GM12874 (cell line): Measurements from ENCODE around the gene POLE.

Source experiments
- TF ChIP-seq, protein P1 (sequence below): IDR thresholded peaks from 2 replicates; pipeline ENCODE4 v1.5.1; 2011; ENCODE audit warnings: low read depth, mild to moderate bottlenecking, control low read depth, low read length, moderate library complexity; ENCODE audit not compliant: insufficient read depth

POLE gene, protein sequence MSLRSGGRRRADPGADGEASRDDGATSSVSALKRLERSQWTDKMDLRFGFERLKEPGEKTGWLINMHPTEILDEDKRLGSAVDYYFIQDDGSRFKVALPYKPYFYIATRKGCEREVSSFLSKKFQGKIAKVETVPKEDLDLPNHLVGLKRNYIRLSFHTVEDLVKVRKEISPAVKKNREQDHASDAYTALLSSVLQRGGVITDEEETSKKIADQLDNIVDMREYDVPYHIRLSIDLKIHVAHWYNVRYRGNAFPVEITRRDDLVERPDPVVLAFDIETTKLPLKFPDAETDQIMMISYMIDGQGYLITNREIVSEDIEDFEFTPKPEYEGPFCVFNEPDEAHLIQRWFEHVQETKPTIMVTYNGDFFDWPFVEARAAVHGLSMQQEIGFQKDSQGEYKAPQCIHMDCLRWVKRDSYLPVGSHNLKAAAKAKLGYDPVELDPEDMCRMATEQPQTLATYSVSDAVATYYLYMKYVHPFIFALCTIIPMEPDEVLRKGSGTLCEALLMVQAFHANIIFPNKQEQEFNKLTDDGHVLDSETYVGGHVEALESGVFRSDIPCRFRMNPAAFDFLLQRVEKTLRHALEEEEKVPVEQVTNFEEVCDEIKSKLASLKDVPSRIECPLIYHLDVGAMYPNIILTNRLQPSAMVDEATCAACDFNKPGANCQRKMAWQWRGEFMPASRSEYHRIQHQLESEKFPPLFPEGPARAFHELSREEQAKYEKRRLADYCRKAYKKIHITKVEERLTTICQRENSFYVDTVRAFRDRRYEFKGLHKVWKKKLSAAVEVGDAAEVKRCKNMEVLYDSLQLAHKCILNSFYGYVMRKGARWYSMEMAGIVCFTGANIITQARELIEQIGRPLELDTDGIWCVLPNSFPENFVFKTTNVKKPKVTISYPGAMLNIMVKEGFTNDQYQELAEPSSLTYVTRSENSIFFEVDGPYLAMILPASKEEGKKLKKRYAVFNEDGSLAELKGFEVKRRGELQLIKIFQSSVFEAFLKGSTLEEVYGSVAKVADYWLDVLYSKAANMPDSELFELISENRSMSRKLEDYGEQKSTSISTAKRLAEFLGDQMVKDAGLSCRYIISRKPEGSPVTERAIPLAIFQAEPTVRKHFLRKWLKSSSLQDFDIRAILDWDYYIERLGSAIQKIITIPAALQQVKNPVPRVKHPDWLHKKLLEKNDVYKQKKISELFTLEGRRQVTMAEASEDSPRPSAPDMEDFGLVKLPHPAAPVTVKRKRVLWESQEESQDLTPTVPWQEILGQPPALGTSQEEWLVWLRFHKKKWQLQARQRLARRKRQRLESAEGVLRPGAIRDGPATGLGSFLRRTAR (N-terminal part only)

DNA sequence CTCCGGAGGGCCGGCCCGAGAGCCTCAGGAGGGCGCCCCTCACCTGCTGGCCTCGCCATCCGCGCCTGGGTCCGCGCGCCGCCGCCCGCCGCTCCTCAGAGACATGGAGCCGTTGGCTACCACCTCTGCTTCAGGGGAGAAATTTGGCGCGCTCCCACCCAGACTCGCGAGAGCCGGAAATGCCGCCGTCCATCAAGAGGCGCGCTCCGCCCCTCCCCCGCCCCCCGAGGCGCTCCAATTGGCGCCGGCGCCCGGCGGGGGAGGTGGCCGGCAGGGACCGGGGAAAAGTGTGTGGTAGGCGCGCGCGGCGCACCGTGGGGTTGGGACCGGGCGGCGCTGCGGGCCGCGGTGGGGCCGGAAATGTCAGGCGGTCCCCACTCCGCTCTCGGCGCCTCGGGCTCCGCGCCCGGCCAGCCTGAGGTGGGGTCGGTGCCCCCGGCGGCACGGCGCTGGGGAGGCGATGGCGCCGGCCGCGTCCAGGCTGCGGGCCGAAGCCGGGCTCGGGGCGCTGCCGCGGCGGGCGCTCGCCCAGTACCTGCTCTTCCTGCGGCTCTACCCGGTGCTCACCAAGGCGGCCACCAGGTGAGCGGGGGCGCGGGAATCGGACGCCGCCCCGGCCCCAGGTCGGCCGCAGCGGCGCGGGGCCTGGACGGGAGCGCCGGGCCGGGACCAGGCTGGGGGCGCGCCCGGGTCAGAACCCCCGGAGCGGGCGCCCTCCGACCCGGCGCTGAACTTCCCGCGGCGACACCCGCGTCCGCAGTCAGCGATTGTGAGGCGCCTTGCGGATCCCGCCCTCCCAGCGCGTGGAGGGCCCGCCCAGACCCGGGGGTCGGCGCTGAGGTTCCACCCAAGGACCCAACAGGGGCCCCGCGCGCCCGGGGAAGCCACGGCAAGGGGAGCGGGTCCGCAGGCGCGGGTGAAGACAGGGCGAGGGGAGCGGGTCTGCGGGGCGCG is at the start of gene POLE, which contains the start of gene PXMP2:
Gene POLE (minus strand): TSS at position 132 of the 954 bp plus-strand sequence. CDS start 27 bp downstream, at position 105.
Gene PXMP2 (plus strand): TSS at position 377 of the 954 bp plus-strand sequence. CDS start 84 bp downstream, at position 461.
- TF ChIP-seq, protein P1, sequence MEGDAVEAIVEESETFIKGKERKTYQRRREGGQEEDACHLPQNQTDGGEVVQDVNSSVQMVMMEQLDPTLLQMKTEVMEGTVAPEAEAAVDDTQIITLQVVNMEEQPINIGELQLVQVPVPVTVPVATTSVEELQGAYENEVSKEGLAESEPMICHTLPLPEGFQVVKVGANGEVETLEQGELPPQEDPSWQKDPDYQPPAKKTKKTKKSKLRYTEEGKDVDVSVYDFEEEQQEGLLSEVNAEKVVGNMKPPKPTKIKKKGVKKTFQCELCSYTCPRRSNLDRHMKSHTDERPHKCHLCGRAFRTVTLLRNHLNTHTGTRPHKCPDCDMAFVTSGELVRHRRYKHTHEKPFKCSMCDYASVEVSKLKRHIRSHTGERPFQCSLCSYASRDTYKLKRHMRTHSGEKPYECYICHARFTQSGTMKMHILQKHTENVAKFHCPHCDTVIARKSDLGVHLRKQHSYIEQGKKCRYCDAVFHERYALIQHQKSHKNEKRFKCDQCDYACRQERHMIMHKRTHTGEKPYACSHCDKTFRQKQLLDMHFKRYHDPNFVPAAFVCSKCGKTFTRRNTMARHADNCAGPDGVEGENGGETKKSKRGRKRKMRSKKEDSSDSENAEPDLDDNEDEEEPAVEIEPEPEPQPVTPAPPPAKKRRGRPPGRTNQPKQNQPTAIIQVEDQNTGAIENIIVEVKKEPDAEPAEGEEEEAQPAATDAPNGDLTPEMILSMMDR = no peak; the same call in 1 of the 2 replicates

DNA sequence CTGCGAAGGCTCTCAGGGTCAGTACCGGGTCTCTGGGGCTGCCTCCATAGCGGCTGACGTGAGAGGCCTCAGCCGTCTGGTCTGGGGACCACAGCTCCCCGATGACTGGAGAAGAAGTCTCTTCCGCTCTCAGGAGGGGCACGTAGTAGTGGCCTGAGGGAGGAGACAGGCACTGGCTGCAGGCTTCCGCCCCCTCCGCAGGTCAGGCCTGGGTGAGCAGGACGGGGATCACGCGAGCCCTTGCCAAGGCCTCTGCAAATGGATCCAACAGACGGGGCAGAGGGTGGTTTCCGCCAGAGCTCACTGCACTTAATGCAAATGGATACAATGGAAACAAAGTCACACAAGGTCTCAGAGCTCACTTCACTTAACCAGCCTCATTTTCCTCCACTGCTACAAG is 49.8 kb upstream of the POLE start:
- TF ChIP-seq, protein P1 = no peak

DNA sequence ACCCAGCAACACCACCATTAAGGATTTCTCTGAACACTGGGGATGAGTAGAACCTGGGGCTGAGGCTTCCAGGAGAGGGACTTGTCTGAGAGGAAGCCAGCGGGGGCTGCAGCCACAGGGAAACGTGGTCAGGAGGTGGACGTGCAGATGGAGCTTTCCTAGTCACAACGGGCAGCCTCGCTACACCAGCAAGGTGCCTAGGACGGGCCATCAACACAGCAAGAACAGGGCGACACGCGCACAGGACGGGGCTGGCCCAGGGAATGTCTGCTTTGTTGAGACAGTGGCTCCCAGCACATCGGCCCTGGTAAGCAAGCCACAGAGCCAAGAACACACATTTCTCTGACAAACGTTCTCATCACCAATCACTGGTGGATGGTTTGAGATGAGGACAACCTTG is 49.2 kb upstream of the POLE start:
- TF ChIP-seq, protein P1 = no peak

DNA sequence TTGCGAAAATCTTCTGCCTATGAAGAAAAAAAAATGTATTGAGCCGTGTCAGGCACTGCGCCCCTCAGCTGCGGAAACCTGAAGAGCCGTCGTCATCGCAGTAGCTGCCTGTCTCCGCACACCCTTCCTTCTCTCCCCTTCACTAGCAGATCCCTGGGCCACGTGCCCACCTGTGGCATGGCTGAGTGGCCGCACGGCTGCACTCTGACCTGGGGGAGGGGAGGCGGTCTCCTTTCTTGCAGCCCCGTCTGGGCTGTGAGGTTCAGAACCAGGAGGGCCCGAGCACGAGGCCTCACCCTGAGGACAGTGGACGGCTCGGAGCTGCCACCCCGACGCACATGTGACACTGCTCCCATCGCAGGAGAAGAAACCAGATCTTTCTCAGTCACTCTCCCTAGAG is 48.4 kb upstream of the POLE start:
- TF ChIP-seq, protein P1 = no peak

DNA sequence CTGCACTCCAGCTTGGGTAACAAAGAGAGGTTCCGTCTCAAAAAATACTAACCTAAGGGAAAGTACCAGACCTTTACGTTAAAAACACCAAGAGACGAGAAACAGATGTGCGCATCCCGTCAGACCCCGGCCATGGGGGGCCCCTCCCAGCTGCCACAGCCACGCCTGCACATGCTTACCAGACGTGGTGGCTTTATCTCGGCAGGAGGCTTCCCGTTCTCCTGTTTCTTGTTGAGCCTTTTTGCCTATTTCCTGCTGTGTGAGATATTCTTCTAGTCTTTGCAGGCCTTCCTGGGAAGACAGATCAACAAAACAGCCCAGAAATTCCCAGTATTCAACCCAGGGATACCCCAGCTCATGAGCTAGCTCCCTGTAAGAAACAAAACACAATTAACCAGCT is 47.1 kb upstream of the POLE start:
- TF ChIP-seq, protein P1 = no peak

DNA sequence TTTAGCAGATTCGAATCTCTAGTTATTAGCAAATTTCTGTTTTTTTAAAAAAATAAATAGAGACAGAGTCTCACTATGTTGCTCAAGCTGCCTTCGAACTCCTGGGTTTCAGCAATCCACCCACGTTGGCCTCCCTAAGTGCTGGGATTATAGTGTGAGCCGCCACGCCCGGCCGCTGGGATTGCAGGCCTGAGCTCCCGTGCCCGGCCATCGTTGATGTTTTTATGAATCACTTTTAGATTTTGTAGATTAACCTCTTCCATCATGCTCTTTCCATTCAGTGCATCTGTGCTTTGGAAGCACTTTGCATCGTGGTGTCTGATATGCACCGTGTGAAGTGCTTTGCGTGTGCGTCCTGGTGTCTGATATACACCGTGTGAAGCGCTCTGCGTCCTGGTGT is 44.4 kb upstream of the POLE start:
- TF ChIP-seq, protein P1 = no peak
